GM23338 (cell line): ENCODE results near the gene CRY1.
A peak's percentile ranks its signal among the peaks of the same experiment; 100 is the strongest.

Source experiments
- CREB1 ChIP-seq: fragments of 250-450 bp; sonication (Bioruptor Pico); IDR thresholded peaks from 2 replicates; pipeline ENCODE4 v1.5.0; 2020; ENCODE audit warnings: low read depth, mild to moderate bottlenecking, moderate library complexity
- EZH2 ChIP-seq: fragments of 200-600 bp; sonication (generic); IDR thresholded peaks from one replicate; pipeline ENCODE4 v1.8.0; 2017; ENCODE audit warnings: antibody characterized with exemption, mild to moderate bottlenecking, low read depth; ENCODE audit not compliant: unreplicated experiment
- EZH2phosphoT487 ChIP-seq: fragments of 200-600 bp; sonication (generic); IDR thresholded peaks from one replicate; pipeline ENCODE4 v1.8.1; 2018; ENCODE audit warnings: antibody characterized with exemption; ENCODE audit not compliant: unreplicated experiment
- JUNB ChIP-seq: IDR thresholded peaks from one replicate; pipeline ENCODE4 v1.6.1; 2016; ENCODE audit warnings: antibody characterized with exemption; ENCODE audit not compliant: unreplicated experiment
- POLR2AphosphoS5 ChIP-seq: IDR thresholded peaks from 2 replicates; pipeline ENCODE4 v1.6.1; 2016; ENCODE audit warnings: antibody characterized with exemption, low read depth
- STAT1 ChIP-seq: IDR thresholded peaks from one replicate; pipeline ENCODE4 v1.6.1; 2016; ENCODE audit warnings: antibody characterized with exemption; ENCODE audit not compliant: unreplicated experiment
- ZNF331 ChIP-seq: fragments of 250-450 bp; sonication (Bioruptor Pico); IDR thresholded peaks from 2 replicates; pipeline ENCODE4 v1.5.0; 2020; ENCODE audit warnings: low read depth, mild to moderate bottlenecking, moderate library complexity
- TF ChIP-seq, protein P1 (sequence below), 2 experiments: fragments of 200-600 bp in 1 of 2; sonication (generic) in 1 of 2; conservative IDR thresholded peaks; 2 replicates each; pipeline versions ENCODE4 v1.5.1 to v1.6.1; 2016 to 2017; ENCODE audit warnings: antibody characterized with exemption in 2 of 2, low read depth in 2 of 2, mild to moderate bottlenecking in 2 of 2, moderate library complexity in 1 of 2
- TF ChIP-seq, protein P2 (sequence below): IDR thresholded peaks from 2 replicates; pipeline ENCODE4 v1.6.1; 2016; ENCODE audit warnings: antibody characterized with exemption
- TF ChIP-seq, protein P3 (sequence below): IDR thresholded peaks from one replicate; pipeline ENCODE4 v1.6.1; 2018; ENCODE audit warnings: antibody characterized with exemption; ENCODE audit not compliant: unreplicated experiment

DNA sequence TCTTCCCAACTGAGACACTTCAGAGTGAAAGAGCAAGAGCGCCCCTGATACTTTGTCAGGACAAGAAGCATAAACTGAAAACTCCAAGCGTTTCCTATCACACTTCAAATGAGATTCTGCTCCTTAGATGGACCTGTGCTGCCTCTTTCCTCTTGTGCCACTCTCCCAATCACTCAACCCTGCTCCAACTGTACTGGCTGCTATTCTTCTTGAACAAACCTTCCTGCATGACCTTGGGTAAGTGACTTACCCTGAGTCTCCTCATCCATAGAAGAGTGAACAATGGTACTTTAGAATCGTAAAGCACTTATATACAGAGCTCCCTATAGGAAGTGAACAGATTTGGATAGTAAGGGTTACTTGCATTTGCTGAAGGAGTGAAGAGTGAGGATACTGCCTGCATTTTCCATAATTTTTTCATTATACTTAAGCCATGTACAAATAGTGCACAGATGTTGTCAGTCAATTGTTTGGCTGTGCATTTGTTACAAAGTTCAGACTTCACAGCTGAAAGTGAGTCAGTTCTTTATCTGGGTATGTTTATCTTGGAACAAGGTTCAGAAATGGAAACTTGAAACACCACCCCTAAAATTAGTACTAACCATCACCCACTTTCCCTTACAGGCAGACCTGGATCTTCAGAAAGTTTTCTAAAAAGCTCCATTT lies 117.2 kb downstream of the CRY1 start:
- TF ChIP-seq, protein P1, sequence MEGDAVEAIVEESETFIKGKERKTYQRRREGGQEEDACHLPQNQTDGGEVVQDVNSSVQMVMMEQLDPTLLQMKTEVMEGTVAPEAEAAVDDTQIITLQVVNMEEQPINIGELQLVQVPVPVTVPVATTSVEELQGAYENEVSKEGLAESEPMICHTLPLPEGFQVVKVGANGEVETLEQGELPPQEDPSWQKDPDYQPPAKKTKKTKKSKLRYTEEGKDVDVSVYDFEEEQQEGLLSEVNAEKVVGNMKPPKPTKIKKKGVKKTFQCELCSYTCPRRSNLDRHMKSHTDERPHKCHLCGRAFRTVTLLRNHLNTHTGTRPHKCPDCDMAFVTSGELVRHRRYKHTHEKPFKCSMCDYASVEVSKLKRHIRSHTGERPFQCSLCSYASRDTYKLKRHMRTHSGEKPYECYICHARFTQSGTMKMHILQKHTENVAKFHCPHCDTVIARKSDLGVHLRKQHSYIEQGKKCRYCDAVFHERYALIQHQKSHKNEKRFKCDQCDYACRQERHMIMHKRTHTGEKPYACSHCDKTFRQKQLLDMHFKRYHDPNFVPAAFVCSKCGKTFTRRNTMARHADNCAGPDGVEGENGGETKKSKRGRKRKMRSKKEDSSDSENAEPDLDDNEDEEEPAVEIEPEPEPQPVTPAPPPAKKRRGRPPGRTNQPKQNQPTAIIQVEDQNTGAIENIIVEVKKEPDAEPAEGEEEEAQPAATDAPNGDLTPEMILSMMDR (conservative IDR thresholded peaks at IDR 0.05; ENCODE audit: low read depth in 2 of 2): peak in 1 of 2 experiments; percentile 11; a peak in 2 of 4 replicates
- no peak for TF ChIP-seq CREB1 (CRISPR knock-in tag)
- no peak for TF ChIP-seq EZH2phosphoT487
- TF ChIP-seq EZH2: no peak
- TF ChIP-seq, protein P2, sequence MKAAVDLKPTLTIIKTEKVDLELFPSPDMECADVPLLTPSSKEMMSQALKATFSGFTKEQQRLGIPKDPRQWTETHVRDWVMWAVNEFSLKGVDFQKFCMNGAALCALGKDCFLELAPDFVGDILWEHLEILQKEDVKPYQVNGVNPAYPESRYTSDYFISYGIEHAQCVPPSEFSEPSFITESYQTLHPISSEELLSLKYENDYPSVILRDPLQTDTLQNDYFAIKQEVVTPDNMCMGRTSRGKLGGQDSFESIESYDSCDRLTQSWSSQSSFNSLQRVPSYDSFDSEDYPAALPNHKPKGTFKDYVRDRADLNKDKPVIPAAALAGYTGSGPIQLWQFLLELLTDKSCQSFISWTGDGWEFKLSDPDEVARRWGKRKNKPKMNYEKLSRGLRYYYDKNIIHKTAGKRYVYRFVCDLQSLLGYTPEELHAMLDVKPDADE: no peak
- no peak for TF ChIP-seq POLR2AphosphoS5
- no peak for TF ChIP-seq ZNF331 (CRISPR knock-in tag)
- no peak for TF ChIP-seq JUNB
- TF ChIP-seq STAT1: no peak
- TF ChIP-seq, protein P3, sequence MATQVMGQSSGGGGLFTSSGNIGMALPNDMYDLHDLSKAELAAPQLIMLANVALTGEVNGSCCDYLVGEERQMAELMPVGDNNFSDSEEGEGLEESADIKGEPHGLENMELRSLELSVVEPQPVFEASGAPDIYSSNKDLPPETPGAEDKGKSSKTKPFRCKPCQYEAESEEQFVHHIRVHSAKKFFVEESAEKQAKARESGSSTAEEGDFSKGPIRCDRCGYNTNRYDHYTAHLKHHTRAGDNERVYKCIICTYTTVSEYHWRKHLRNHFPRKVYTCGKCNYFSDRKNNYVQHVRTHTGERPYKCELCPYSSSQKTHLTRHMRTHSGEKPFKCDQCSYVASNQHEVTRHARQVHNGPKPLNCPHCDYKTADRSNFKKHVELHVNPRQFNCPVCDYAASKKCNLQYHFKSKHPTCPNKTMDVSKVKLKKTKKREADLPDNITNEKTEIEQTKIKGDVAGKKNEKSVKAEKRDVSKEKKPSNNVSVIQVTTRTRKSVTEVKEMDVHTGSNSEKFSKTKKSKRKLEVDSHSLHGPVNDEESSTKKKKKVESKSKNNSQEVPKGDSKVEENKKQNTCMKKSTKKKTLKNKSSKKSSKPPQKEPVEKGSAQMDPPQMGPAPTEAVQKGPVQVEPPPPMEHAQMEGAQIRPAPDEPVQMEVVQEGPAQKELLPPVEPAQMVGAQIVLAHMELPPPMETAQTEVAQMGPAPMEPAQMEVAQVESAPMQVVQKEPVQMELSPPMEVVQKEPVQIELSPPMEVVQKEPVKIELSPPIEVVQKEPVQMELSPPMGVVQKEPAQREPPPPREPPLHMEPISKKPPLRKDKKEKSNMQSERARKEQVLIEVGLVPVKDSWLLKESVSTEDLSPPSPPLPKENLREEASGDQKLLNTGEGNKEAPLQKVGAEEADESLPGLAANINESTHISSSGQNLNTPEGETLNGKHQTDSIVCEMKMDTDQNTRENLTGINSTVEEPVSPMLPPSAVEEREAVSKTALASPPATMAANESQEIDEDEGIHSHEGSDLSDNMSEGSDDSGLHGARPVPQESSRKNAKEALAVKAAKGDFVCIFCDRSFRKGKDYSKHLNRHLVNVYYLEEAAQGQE: no peak
